Measurements from ENCODE around the gene PHOX2B. TPM values are rescaled to one million over a fixed set of nuclear protein-coding genes. Genes with fewer than 3 reads are reported as not detected.

The PHOX2B gene
- not detected in 2 replicates for total RNA-seq (2021; fragmentation: NEBNext Ultra II Directional; extraction: Animal tissue kit (Norgen Biotek cat#: 25700))
- not detected in 2 replicates for polyA plus RNA-seq (2011; rRNA removed)
- not detected for polyA plus RNA-seq (2011; cell fraction: cytosol; rRNA removed)
- polyA plus RNA-seq (2011; cell fraction: nucleus; rRNA removed) = not detected
- polyA plus RNA-seq (2012, experiment 1 of 2) = not detected in 4 replicates
- not detected for polyA plus RNA-seq (2012, experiment 2 of 2)
- not detected for polyA plus RNA-seq (2013, experiment 1 of 2)
- polyA plus RNA-seq (2013, experiment 2 of 2) = not detected
- not detected in 2 replicates for polyA minus RNA-seq (2011; rRNA and poly(A)+ RNA removed)
- not detected for polyA minus RNA-seq (2011; cell fraction: cytosol; rRNA and poly(A)+ RNA removed)
- not detected for polyA minus RNA-seq (2011; cell fraction: nucleus; rRNA and poly(A)+ RNA removed)
- long read RNA-seq, experiment 1 = 0 reads
- long read RNA-seq, experiment 2 = 0 reads

GRCh38 chr4:41748571-41749475 is at the start of gene PHOX2B:
TSS of gene PHOX2B (minus strand) at chr4:41748725. CDS start at chr4:41748610, 115 bp downstream.
- no peak within 1 kb of the TSS for H3K56ac ChIP-seq (replicated peaks; ENCODE audit: insufficient read length, low read depth, low read length)
- H2BK5ac ChIP-seq (ENCODE audit: low read depth, low read length) = no peak within 1 kb of the TSS
- no peak within 1 kb of the TSS for H3K4ac ChIP-seq (replicated peaks; ENCODE audit: insufficient read length, low read depth, low read length)
- no peak within 1 kb of the TSS for H2AFZ ChIP-seq (ENCODE audit: low read length)
- no peak within 1 kb of the TSS for H3K9ac ChIP-seq (replicated peaks in 1 of 4; ENCODE audit: extremely low read depth in 1 of 4, low read depth in 3 of 4, low read length in 3 of 4)
- ChIA-PET POLR2A (ENCODE audit: partially characterized antibody) (interaction anchor here (1.2 kb wide), 1 partner anchor 118 kb away, joined by 3 read pairs; no protein-coding TSS in a partner anchor), CTCF (ENCODE audit: partially characterized antibody) (interaction anchor here (0.7 to 2.6 kb wide), 9 partner anchors 9 to 136 kb away, joined by 3 to 11 read pairs (median 3); no protein-coding TSS in a partner anchor)
- FAIRE-seq (no peak), DNase-seq (ENCODE audit: low read depth in 1 of 2, low spot score in 2 of 2) (peak in 1 of 2 experiments; percentile 47)
- H3K23me2 ChIP-seq (ENCODE audit: low read depth, low read length) = peaks cover 11% of the 10 kb centered on the region
- H3K36me3 ChIP-seq (ENCODE audit: control insufficient read depth in 2 of 4, insufficient read depth in 4 of 4, low read length in 3 of 4) = peaks cover 0 to 17% (median 0%) of the 10 kb centered on the region in 4 experiments; a peak in 1 of 8 replicates
- H3K4me1 ChIP-seq (replicated peaks in 1 of 4; ENCODE audit: control insufficient read depth in 3 of 4, insufficient read depth in 4 of 4, low read length in 3 of 4) = peaks cover 5 to 41% (median 24%) of the 10 kb centered on the region in 4 experiments
- no peaks in the 10 kb centered on the region for H3K79me2 ChIP-seq (ENCODE audit: control insufficient read depth in 1 of 2, insufficient read depth in 2 of 2, low read length in 2 of 2)
- peak within 1 kb of the TSS; percentile 55 to 59; a peak in 3 of 4 replicates for H3K4me2 ChIP-seq (ENCODE audit: insufficient read depth in 1 of 2, low read depth in 2 of 2, low read length in 2 of 2)
- H3K14ac ChIP-seq (ENCODE audit: insufficient read length) = no peak within 1 kb of the TSS
- H2BK15ac ChIP-seq (ENCODE audit: low read length) = 0 out of 2 replicates have a peak within 1 kb of the TSS, but pooled peaks have one; percentile 92
- H3K23ac ChIP-seq (ENCODE audit: insufficient read length) = no peak within 1 kb of the TSS
- peaks cover 0 to 13% of the 10 kb centered on the region in 2 experiments; a peak in 2 of 4 replicates for H3K9me3 ChIP-seq (ENCODE audit: insufficient read depth in 2 of 2, low read depth in 1 of 2, low read length in 1 of 2)
- 6% methylated on average over 14 of the region's 15 CpGs; no CpG with 5 or more reads in 1 of the 2 experiments for WGBS, 2 experiments (ENCODE audit: extremely low coverage in 1 of 2, insufficient coverage in 1 of 2, insufficient read length in 1 of 2, insufficient replicate concordance in 2 of 2, low coverage in 1 of 2, low lambda C conversion rate in 2 of 2, missing lambda C conversion rate in 1 of 2)
- peak within 1 kb of the TSS in 1 of 4 experiments; percentile 49; a peak in 1 of 8 replicates for H3K4me3 ChIP-seq (ENCODE audit: extremely low read depth in 1 of 4, insufficient read depth in 2 of 4, low read depth in 3 of 4, low read length in 4 of 4)
- no peak within 1 kb of the TSS for H2BK120ac ChIP-seq (replicated peaks; ENCODE audit: low read depth, low read length)
- no peak within 1 kb of the TSS for H3K27ac ChIP-seq (ENCODE audit: low read depth, low read length)
- H2BK12ac ChIP-seq (ENCODE audit: low read depth, low read length) = peak within 1 kb of the TSS; percentile 68; the same call in 1 of the 2 replicates
- peaks cover 7 to 28% of the 10 kb centered on the region in 2 experiments for H4K20me1 ChIP-seq (replicated peaks in 1 of 2; ENCODE audit: control insufficient read depth in 1 of 2, insufficient read depth in 2 of 2, low read length in 2 of 2)
- no peaks in the 10 kb centered on the region for H3K79me1 ChIP-seq (ENCODE audit: low read depth, low read length)
- H2AK5ac ChIP-seq (ENCODE audit: low read depth, low read length) = 0 out of 2 replicates have a peak within 1 kb of the TSS, but pooled peaks have one; percentile 31
- no peak within 1 kb of the TSS for H2BK20ac ChIP-seq (ENCODE audit: low read length)
- peaks cover 94 to 100% (median 97%) of the 10 kb centered on the region in 4 experiments for H3K27me3 ChIP-seq (replicated peaks in 1 of 4; ENCODE audit: control insufficient read depth in 3 of 4, extremely low read depth in 1 of 4, insufficient read depth in 3 of 4, low read length in 3 of 4)
- no peak within 1 kb of the TSS for H4K5ac ChIP-seq (ENCODE audit: insufficient read length, low read depth, low read length)
- no peak within 1 kb of the TSS for H4K91ac ChIP-seq (replicated peaks; ENCODE audit: insufficient read length, low read length)
- no peak within 1 kb of the TSS for H3K18ac ChIP-seq (ENCODE audit: extremely low read depth, low read length)
- peak within 1 kb of the TSS; percentile 45; the same call in 1 of the 2 replicates for H4K8ac ChIP-seq (ENCODE audit: extremely low read depth, insufficient read depth, low read length)
- TF ChIP-seq GTF2F1 (IDR thresholded peaks at IDR 0.05; ENCODE audit: borderline replicate concordance, low read depth, low read length) (no peak), HDAC6 (IDR thresholded peaks at IDR 0.05; ENCODE audit: low read depth, low read length) (no peak), SP4 (IDR thresholded peaks at IDR 0.05; ENCODE audit: low read length) (no peak), RNF2 (IDR thresholded peaks at IDR 0.05; ENCODE audit: borderline replicate concordance, low read depth, low read length, missing control alignments, poor library complexity, severe bottlenecking) (peak; percentile 93), SP1 (IDR thresholded peaks at IDR 0.05; ENCODE audit: low read depth, low read length) (0 out of 2 replicates have a peak, but pooled peaks have one; percentile 22), CBX8 (IDR thresholded peaks at IDR 0.05; ENCODE audit: borderline replicate concordance, low read depth, low read length) (0 out of 2 replicates have a peak, but pooled peaks have one; percentile 11), MAX (IDR thresholded peaks at IDR 0.05) (no peak), SP2 (IDR thresholded peaks at IDR 0.05; ENCODE audit: low read length) (no peak)
